OCI-LY7 (cell line): ENCODE results near the gene CMSS1.

Source experiments
- EZH2phosphoT487 ChIP-seq: fragments of 200-600 bp; sonication (generic); IDR thresholded peaks from 2 replicates; pipeline ENCODE4 v1.6.1; 2018; ENCODE audit warnings: low read depth, borderline replicate concordance, mild to moderate bottlenecking, mixed run types, antibody characterized with exemption, low read length, moderate library complexity, mixed read lengths
- TF ChIP-seq, protein P1 (sequence below): fragments of 200-600 bp; sonication (generic); conservative IDR thresholded peaks from 2 replicates; pipeline ENCODE4 v1.5.1; 2014; ENCODE audit warnings: mild to moderate bottlenecking, antibody characterized with exemption, low read length, moderate library complexity, mixed read lengths

DNA sequence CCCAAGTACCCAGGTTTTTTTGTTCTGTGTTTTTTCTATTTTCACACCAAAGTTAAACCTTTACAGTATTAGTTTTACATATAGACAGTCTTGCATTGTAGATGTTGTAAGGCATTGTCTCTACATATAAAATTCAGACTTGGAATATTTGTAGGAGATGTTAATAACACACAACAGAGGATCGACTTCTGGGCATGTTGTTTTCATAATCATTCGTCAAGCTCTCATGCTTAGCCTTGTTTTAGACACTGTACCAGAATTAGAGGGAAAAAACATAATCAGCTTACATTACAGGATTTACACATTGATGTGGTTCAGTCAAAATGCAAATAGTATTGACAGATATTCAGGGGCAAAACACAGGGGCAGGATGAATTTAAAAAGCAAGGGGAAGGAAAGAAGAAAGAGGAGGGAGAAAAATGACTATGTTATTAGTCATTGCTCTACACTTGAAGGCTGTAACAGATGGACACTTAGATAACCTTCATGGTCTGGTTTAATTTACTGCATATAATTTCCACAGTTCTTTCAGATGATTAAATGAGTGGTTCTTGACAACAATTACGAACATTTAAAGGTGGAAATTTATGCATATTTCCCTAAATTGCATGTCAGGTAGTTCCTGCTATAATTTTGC, 7.5 kb downstream of the CMSS1 start:
- TF ChIP-seq, protein P1, sequence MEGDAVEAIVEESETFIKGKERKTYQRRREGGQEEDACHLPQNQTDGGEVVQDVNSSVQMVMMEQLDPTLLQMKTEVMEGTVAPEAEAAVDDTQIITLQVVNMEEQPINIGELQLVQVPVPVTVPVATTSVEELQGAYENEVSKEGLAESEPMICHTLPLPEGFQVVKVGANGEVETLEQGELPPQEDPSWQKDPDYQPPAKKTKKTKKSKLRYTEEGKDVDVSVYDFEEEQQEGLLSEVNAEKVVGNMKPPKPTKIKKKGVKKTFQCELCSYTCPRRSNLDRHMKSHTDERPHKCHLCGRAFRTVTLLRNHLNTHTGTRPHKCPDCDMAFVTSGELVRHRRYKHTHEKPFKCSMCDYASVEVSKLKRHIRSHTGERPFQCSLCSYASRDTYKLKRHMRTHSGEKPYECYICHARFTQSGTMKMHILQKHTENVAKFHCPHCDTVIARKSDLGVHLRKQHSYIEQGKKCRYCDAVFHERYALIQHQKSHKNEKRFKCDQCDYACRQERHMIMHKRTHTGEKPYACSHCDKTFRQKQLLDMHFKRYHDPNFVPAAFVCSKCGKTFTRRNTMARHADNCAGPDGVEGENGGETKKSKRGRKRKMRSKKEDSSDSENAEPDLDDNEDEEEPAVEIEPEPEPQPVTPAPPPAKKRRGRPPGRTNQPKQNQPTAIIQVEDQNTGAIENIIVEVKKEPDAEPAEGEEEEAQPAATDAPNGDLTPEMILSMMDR: no peak
- TF ChIP-seq EZH2phosphoT487: no peak
